GM12872 (cell line): Measurements from ENCODE around the gene MX1.

Source experiments
- TF ChIP-seq, protein P1 (sequence below): IDR thresholded peaks from 3 replicates; pipeline ENCODE4 v1.5.1; 2011; ENCODE audit warnings: low read depth, mild to moderate bottlenecking, low read length, moderate library complexity; ENCODE audit not compliant: insufficient read depth

Gene MX1

GRCh38 chr21:41438425-41439113 lies 12.5 kb downstream of the MX1 start:
- TF ChIP-seq, protein P1, sequence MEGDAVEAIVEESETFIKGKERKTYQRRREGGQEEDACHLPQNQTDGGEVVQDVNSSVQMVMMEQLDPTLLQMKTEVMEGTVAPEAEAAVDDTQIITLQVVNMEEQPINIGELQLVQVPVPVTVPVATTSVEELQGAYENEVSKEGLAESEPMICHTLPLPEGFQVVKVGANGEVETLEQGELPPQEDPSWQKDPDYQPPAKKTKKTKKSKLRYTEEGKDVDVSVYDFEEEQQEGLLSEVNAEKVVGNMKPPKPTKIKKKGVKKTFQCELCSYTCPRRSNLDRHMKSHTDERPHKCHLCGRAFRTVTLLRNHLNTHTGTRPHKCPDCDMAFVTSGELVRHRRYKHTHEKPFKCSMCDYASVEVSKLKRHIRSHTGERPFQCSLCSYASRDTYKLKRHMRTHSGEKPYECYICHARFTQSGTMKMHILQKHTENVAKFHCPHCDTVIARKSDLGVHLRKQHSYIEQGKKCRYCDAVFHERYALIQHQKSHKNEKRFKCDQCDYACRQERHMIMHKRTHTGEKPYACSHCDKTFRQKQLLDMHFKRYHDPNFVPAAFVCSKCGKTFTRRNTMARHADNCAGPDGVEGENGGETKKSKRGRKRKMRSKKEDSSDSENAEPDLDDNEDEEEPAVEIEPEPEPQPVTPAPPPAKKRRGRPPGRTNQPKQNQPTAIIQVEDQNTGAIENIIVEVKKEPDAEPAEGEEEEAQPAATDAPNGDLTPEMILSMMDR = no peak

DNA sequence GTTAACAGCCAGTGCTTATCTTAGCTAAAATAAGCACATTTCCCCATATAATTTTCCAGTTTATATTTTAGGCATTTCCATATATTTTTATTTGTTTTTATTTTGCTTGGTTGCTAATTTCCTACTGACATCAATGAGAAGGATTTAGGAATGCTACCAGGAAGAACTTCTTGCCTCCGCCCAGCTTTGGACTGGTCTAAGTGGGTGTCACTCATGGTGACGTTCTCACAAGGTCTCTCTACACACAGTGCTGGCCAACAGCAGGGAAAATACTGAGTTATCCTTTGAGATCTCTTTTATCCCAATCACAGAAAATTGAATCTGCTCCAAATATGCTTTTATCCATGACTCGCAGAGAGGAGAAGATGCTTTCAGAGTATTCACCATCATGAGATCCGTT lies 13.2 kb downstream of the MX1 start:
- TF ChIP-seq, protein P1 = no peak

- TF ChIP-seq, protein P1 = no peak
These were observed 15.5 kb downstream of the MX1 start for GRCh38 chr21:41441546-41441945.

DNA sequence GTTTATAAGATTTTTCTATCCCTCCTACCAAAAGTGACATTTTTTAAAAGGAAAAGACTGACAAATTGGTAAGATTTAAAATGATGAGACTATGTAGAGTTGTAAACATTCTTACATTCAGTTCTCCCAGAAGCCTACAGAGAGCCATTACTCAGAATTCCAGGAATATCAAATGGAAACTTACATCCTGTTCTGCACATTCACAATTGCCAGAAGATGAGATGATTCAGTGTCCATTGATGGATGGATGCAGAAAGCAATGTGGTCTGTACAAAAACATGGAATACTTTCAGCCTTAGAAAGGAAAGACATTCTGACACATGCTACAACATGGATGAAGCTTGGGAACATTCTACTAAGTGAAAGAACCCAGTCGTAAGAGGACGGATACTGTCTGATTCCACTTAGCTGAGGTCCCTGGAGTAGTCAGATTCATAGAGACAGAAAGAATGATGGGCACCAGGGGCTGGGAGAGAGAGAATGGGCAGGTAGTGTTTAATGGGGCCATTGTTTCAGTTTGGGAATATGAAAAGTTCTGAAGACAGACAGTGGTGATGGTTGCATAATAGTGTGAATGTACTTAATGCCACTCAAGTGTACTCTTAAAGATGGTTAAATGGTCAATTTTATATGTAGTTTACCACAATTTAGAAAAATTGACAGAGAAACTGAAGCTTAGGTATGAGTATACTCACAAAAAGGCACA lies 16.6 kb downstream of the MX1 start:
- TF ChIP-seq, protein P1 = no peak

DNA sequence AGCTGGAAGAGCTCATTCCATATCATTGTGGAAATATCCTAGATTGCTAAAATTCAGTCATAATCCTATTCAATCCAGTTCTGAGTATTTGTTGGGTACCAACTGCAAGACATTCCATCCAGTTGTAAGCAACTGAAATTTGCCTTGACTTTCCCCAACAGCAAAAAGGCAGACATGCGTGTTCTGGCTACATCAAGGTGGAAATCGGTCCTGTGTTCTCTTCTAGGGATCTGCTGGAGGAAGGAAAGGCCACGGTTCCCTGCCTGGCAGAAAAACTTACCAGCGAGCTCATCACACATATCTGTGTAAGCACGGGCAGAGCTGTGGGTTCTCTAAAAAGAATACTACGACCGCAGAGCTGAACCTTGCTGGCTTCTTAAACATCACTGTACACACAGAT lies 17.5 kb downstream of the MX1 start:
- TF ChIP-seq, protein P1 = no peak

GRCh38 chr21:41444703-41445464 lies 18.8 kb downstream of the MX1 start:
- TF ChIP-seq, protein P1 = no peak

- TF ChIP-seq, protein P1 = no peak
These were observed 19.4 kb downstream of the MX1 start for GRCh38 chr21:41445465-41445862.
